Upper lobe of left lung (tissue), 6 donors: ENCODE measurements around the gene AMACR. TPM values are rescaled to one million over a fixed set of nuclear protein-coding genes. Genes with fewer than 3 reads are reported as not detected.

Experiments
- ATAC-seq, 2 donors: fragments of 200-7000 bp; cut with Tn5 transposase; one replicate each; pipeline ENCODE4 v1.9.1; 2022; ENCODE audit warnings: mild to moderate bottlenecking in 2 of 2, moderate library complexity in 2 of 2; ENCODE audit not compliant: low FRiP score in 2 of 2
- DNase-seq, 2 donors: peaks; one replicate each; pipeline ENCODE4 v3.0.0-alpha.2; 2019 to 2020
- H3K27ac ChIP-seq, 4 donors: fragments of 200-600 bp; sonication (generic); one replicate each; pipeline ENCODE4 v1.5.1; 2016 to 2019
- H3K27me3 ChIP-seq, 4 donors: fragments of 200-600 bp; sonication (generic); one replicate each; pipeline ENCODE4 v1.5.1; 2017 to 2019
- H3K36me3 ChIP-seq, 4 donors: fragments of 200-600 bp; sonication (generic); one replicate each; pipeline ENCODE4 v1.5.1; 2016 to 2019
- H3K4me1 ChIP-seq, 4 donors: fragments of 200-600 bp; sonication (generic); one replicate each; pipeline ENCODE4 v1.5.1; 2018 to 2019
- H3K4me3 ChIP-seq, 4 donors: fragments of 200-600 bp; sonication (generic); one replicate each; pipeline ENCODE4 v1.5.1; 2017 to 2019; ENCODE audit warnings: mild to moderate bottlenecking in 2 of 4, moderate library complexity in 1 of 4
- H3K9me3 ChIP-seq, 4 donors: fragments of 200-600 bp; sonication (generic); one replicate each; pipeline ENCODE4 v1.5.1; 2018 to 2019
- EP300 ChIP-seq, 4 donors: sonication (generic); formaldehyde crosslinking; IDR thresholded peaks; one replicate each; pipeline ENCODE4 v1.5.1; 2017; ENCODE audit warnings: antibody characterized with exemption in 4 of 4, control low read depth in 2 of 4
- POLR2A ChIP-seq, 4 donors: fragments of 450-650 bp; IDR thresholded peaks; one replicate each; pipeline ENCODE4 v1.5.1; 2016 to 2017; ENCODE audit warnings: antibody characterized with exemption in 4 of 4, mild to moderate bottlenecking in 2 of 4
- POLR2AphosphoS5 ChIP-seq, 2 donors: sonication (generic); formaldehyde crosslinking; IDR thresholded peaks; one replicate each; pipeline ENCODE4 v1.5.1; 2017; ENCODE audit warnings: antibody characterized with exemption in 2 of 2
- WGBS, 2 donors: methylation state at CpG; one replicate each; pipeline ENCODE4 v1.1.5; 2017 to 2018; 5-methylcytosine and 5-hydroxymethylcytosine counted together
- total RNA-seq, 6 donors: library from RNA; depleted of rRNA in 4 of 6; stranded (reverse); fragments of >200 nt in 4 of 6; gene quantifications; one replicate each; pipeline versions ENCODE4 v1.1.0 to v1.2.1, GENCODE V29; 2016 to 2021
- TF ChIP-seq, protein P1 (sequence below), 6 experiments: fragments of 450-650 bp in 4 of 6; fragments of 200-600 bp in 2 of 6; sonication (generic) in 2 of 6; IDR thresholded peaks; one replicate each; pipeline ENCODE4 v1.5.1; 2016 to 2019; ENCODE audit warnings: antibody characterized with exemption in 6 of 6
- donor health status: DM: no; HTN: no; CAD: no; lungs with moderate emphysema.
- donor health status: DM: no; HTN: yes; CAD: no; lungs with severe emphysema.

The AMACR gene
- total RNA-seq, 6 donors from 2014 or later, result 7.3 to 18.7 (median 11.6) TPM

DNA sequence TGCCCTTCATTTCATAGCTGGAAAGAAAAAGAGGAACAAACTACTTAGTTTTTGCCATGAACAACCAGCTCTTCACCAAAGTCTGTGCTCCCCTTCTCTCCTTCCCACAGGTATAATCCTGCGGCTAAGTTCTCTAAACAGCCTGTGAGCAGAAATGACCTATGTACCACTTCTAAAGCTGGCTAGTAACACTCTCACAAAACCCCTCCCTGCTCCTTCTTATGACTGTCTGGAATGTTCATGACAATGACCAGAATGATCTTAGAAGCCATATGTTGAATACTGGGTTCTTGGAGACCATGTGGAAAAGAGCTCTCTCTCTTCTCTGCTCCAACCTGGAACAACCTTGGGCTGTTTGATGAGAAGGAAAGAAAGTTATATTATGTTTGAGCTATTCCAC lies 12.9 kb upstream of the AMACR start:
- no peaks in the 10 kb centered on the region for H3K4me1 ChIP-seq
- ATAC-seq (no peak), DNase-seq (no peak)
- no peaks in the 10 kb centered on the region for H3K36me3 ChIP-seq
- WGBS, 2 donors, result 94 to 100% methylated on average over 1 of the region's 1 CpG
- no peak overlapping the region for H3K4me3 ChIP-seq
- no peaks in the 10 kb centered on the region for H3K9me3 ChIP-seq
- TF ChIP-seq EP300 (IDR thresholded peaks at IDR 0.05), result no peak
- no peak overlapping the region for H3K27ac ChIP-seq
- no peaks in the 10 kb centered on the region for H3K27me3 ChIP-seq

DNA sequence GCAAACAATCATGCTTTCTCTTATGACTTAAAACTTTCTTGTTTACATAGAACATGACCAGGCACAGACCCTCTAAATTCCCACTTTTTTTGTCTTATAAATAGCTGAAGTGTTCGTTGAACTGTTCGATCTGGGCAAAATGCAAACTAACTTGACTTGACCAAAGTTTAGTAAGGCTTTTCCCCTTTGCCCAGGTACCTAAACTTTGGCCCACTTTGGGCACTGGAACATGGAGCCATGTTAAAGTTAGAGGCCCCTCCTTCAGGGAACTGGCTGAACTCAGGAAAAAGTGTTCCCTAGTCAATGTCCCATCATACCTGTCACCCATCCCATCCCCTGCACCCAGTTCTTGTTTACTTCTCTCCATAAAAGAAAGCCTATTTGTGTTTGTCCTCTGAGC lies 9.4 kb upstream of the AMACR start:
- H3K27ac ChIP-seq, result no peak overlapping the region
- WGBS, 2 donors, result 84 to 97% methylated on average over 2 of the region's 2 CpGs
- DNase-seq (no peak), ATAC-seq (no peak)
- H3K9me3 ChIP-seq, result no peaks in the 10 kb centered on the region
- H3K4me1 ChIP-seq, result no peaks in the 10 kb centered on the region
- H3K36me3 ChIP-seq, result no peaks in the 10 kb centered on the region
- H3K4me3 ChIP-seq, result no peak overlapping the region
- H3K27me3 ChIP-seq, result no peaks in the 10 kb centered on the region
- TF ChIP-seq POLR2AphosphoS5 (IDR thresholded peaks at IDR 0.05), result no peak

DNA sequence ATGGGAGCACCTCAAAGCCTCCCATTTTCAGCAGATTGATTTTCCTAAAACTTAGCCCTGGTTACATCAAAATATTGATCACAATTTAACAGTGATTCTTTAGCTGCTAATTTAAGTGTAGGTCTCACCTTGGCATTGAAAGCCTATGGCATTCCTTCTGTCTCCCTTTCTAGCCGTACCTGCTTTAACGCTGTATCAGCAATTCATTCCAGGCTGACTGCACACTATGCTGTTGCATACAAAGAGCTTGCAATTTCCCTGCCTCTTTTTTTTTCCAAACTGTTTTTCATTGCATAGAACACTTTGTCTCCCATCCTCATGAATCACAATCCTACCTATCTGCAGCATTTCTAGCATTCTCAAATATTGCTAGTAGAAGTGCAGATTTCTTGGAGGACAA lies 8.9 kb upstream of the AMACR start:
- 92 to 98% methylated on average over 2 of the region's 2 CpGs for WGBS, 2 donors
- no peak for ATAC-seq
- TF ChIP-seq EP300 (IDR thresholded peaks at IDR 0.05), result no peak
- no peak for TF ChIP-seq POLR2AphosphoS5 (IDR thresholded peaks at IDR 0.05)
- TF ChIP-seq, protein P1, sequence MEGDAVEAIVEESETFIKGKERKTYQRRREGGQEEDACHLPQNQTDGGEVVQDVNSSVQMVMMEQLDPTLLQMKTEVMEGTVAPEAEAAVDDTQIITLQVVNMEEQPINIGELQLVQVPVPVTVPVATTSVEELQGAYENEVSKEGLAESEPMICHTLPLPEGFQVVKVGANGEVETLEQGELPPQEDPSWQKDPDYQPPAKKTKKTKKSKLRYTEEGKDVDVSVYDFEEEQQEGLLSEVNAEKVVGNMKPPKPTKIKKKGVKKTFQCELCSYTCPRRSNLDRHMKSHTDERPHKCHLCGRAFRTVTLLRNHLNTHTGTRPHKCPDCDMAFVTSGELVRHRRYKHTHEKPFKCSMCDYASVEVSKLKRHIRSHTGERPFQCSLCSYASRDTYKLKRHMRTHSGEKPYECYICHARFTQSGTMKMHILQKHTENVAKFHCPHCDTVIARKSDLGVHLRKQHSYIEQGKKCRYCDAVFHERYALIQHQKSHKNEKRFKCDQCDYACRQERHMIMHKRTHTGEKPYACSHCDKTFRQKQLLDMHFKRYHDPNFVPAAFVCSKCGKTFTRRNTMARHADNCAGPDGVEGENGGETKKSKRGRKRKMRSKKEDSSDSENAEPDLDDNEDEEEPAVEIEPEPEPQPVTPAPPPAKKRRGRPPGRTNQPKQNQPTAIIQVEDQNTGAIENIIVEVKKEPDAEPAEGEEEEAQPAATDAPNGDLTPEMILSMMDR (IDR thresholded peaks at IDR 0.05), result no peak
- no peak for TF ChIP-seq POLR2A (IDR thresholded peaks at IDR 0.05)
- Histone ChIP-seq H3K36me3 (no peaks in the 10 kb centered on the region), H3K27me3 (no peaks in the 10 kb centered on the region), H3K4me3 (no peak overlapping the region), H3K9me3 (no peaks in the 10 kb centered on the region), H3K4me1 (no peaks in the 10 kb centered on the region), H3K27ac (no peak overlapping the region)
- DNase-seq, result no peak

DNA sequence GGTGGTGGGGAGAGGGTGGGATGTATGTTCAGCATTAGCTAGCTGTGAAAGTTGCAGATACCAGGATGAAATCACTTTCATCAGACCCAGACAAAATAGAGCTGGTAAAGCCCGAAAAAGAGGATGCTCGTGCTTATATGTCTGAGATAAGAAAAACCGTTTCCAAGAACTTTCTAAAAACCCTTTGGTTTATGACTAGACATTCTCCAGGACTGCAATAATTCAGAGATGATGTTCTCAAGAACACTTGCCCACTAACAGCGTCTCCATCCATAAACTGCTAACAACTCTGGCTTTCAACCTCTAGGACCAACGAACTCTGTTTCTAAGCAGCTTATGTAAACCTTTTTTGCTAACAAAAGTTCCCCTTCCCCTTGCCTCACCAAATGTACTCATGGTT lies 8.4 kb upstream of the AMACR start:
- H3K27ac ChIP-seq, result no peak overlapping the region
- DNase-seq (no peak), ATAC-seq (no peak)
- no peaks in the 10 kb centered on the region for H3K4me1 ChIP-seq
- H3K4me3 ChIP-seq, result no peak overlapping the region
- H3K27me3 ChIP-seq, result no peaks in the 10 kb centered on the region
- H3K9me3 ChIP-seq, result no peaks in the 10 kb centered on the region
- 79 to 86% methylated on average over 5 of the region's 5 CpGs for WGBS, 2 donors
- TF ChIP-seq POLR2AphosphoS5 (IDR thresholded peaks at IDR 0.05), result no peak
- no peaks in the 10 kb centered on the region for H3K36me3 ChIP-seq

DNA sequence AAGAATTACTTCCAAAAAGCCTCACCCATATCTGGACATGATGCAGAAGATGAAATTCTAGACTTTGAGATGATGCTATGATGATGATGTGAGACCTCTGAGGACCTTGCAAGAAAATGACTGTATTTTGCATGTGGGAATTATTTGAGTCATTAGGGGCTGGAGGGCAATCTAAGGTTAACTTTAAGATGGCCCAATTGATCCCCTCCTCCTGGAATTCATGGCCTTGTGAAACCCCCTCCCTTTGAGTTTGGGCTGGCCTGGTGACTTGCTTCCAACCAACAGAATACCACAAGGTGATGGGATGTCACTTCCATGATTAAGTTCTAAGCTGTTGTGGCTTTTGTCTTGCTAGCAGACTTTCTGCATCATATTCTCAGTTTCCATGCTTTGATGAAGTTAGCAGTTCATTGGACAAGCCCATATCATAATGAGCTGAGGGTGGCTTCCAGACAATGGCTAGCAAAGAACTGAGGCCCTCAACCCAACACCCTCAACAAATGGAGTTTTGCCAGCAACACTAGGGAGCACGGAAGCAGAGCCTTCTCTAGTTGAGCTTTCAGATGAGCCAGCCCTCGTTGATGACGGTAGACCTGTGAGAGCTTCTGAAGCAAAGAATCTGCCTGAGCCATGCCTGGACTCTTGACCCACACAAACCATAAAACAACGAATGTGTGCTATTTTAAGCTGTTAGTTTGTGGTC lies 7.4 kb upstream of the AMACR start:
- Histone ChIP-seq H3K4me1 (no peaks in the 10 kb centered on the region), H3K27ac (no peak overlapping the region)
- ATAC-seq, result no peak

DNA sequence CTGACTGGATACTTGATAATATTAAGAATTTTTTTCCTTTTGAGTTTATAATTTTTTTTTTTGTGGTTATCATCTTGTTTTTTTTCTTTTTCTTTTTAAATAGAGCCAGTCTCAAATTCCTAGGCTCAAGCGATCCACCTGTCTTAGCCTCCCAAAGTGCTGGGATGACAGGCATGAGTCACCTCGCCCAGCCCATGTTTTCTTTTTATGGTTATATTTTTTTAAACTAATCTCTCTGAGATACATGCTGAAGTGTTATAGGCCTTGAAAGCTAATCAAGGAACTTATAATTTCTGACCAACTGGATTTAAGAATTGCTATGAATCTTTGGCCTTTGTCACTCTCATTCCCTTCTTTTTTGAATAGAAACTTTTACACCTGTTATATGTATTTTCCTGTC lies 6.8 kb upstream of the AMACR start:
- no peaks in the 10 kb centered on the region for H3K9me3 ChIP-seq
- no peaks in the 10 kb centered on the region for H3K36me3 ChIP-seq
- no peaks in the 10 kb centered on the region for H3K27me3 ChIP-seq
- TF ChIP-seq, protein P1 (IDR thresholded peaks at IDR 0.05), result no peak
- no peak for TF ChIP-seq POLR2AphosphoS5 (IDR thresholded peaks at IDR 0.05)
- TF ChIP-seq POLR2A (IDR thresholded peaks at IDR 0.05), result no peak
- no peak for TF ChIP-seq EP300 (IDR thresholded peaks at IDR 0.05)
- no peak overlapping the region for H3K27ac ChIP-seq
- 97% methylated on average over 2 of the region's 2 CpGs for WGBS, 2 donors
- no peak for ATAC-seq
- no peak for DNase-seq
- H3K4me1 ChIP-seq, result no peaks in the 10 kb centered on the region
- no peak overlapping the region for H3K4me3 ChIP-seq

More for the DNA sequence above, 7.4 kb upstream of the AMACR start:
- DNase-seq, result no peak
- H3K36me3 ChIP-seq, result no peaks in the 10 kb centered on the region
- WGBS, 2 donors, result 92 to 100% methylated on average over 3 to 4 of the region's 4 CpGs
- H3K27me3 ChIP-seq, result no peaks in the 10 kb centered on the region
- H3K4me3 ChIP-seq, result no peak overlapping the region
- TF ChIP-seq EP300 (IDR thresholded peaks at IDR 0.05) (no peak), POLR2A (IDR thresholded peaks at IDR 0.05) (no peak), POLR2AphosphoS5 (IDR thresholded peaks at IDR 0.05) (no peak)
- TF ChIP-seq, protein P1 (IDR thresholded peaks at IDR 0.05), result no peak
- no peaks in the 10 kb centered on the region for H3K9me3 ChIP-seq
